ENCODE results near the gene BRICD5. TPM values are rescaled to one million over a fixed set of nuclear protein-coding genes. Genes with fewer than 3 reads are reported as not detected.

The BRICD5 gene
- total and polyA plus RNA-seq, 2 of the 13 experiments (the other 11 are each of a cell fraction or from before 2014, with no cell fraction given) = 1.6 to 5.8 TPM

DNA sequence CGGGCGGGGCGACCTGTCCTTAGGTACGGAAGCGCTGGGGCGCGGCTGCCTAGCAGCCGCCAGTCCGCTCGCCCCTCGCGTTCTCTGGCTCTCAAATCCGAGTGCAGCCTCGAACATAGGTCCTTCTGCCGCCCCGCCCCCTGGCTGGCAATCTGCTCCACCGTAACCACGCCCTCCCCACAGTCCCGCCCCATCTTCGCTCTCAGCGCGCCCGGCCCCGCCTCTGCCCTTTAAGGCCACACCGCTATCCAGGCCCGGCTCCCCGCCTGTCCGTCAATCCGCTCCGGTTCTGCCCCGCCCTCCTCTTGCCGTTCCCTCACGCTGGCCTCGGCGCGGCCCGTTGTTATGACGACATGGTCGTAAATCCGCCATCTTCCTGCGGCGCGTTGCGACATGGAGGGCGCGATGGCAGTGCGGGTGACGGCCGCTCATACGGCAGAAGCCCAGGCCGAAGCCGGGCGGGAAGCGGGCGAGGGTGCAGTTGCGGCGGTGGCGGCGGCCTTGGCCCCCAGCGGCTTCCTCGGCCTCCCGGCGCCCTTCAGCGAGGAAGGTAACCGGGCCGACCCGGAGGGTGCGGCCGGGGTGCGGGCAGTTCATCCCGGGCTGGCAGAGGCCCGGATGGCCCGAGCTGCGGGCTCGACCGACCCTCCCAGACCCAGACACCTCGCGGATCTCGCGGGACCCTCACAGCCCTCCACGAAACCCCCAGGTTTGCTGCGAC is 12.7 kb upstream of the BRICD5 start, which contains the start of gene E4F1 (continued):
- TF ChIP-seq SP1 (IDR thresholded peaks at IDR 0.05) (no peak), SP1 (CRISPR knock-in tag; IDR thresholded peaks at IDR 0.05) (peak; percentile 56; the same call in 1 of the 2 replicates), KMT2A (CRISPR knock-in tag; IDR thresholded peaks at IDR 0.05) (peak; percentile 90), NFE2 (CRISPR knock-in tag; IDR thresholded peaks at IDR 0.05) (no peak), ZNF644 (CRISPR knock-in tag; IDR thresholded peaks at IDR 0.05; ENCODE audit: low read depth) (0 out of 2 replicates have a peak, but pooled peaks have one; percentile 8), BCL3 (CRISPR knock-in tag; IDR thresholded peaks at IDR 0.05) (no peak; the same call in 1 of the 2 replicates), ZNF672 (CRISPR knock-in tag; IDR thresholded peaks at IDR 0.05) (no peak), ZBTB3 (CRISPR knock-in tag; IDR thresholded peaks at IDR 0.05; ENCODE audit: borderline replicate concordance, low read depth) (0 out of 2 replicates have a peak, but pooled peaks have one; percentile 71), ZNF343 (CRISPR knock-in tag; IDR thresholded peaks at IDR 0.05) (0 out of 2 replicates have a peak, but pooled peaks have one; percentile 57), LCORL (IDR thresholded peaks at IDR 0.05) (no peak), LCORL (CRISPR knock-in tag; IDR thresholded peaks at IDR 0.05) (peak; percentile 84), ZNF713 (CRISPR knock-in tag; IDR thresholded peaks at IDR 0.05) (no peak), ZHX1 (CRISPR knock-in tag; IDR thresholded peaks at IDR 0.05; ENCODE audit: low read depth) (peak; percentile 99), ZNF496 (CRISPR knock-in tag; IDR thresholded peaks at IDR 0.05; ENCODE audit: insufficient replicate concordance) (no peak), KLF13 (CRISPR knock-in tag; IDR thresholded peaks at IDR 0.05) (no peak), THAP11 (CRISPR knock-in tag; IDR thresholded peaks at IDR 0.05) (peak; percentile 92), LRRFIP1 (CRISPR knock-in tag; conservative IDR thresholded peaks at IDR 0.05) (no peak), FOXO1 (CRISPR knock-in tag; IDR thresholded peaks at IDR 0.05) (peak; percentile 72), ATRX (CRISPR knock-in tag; IDR thresholded peaks at IDR 0.05; ENCODE audit: borderline replicate concordance) (no peak)
- TF ChIP-seq, protein P1, sequence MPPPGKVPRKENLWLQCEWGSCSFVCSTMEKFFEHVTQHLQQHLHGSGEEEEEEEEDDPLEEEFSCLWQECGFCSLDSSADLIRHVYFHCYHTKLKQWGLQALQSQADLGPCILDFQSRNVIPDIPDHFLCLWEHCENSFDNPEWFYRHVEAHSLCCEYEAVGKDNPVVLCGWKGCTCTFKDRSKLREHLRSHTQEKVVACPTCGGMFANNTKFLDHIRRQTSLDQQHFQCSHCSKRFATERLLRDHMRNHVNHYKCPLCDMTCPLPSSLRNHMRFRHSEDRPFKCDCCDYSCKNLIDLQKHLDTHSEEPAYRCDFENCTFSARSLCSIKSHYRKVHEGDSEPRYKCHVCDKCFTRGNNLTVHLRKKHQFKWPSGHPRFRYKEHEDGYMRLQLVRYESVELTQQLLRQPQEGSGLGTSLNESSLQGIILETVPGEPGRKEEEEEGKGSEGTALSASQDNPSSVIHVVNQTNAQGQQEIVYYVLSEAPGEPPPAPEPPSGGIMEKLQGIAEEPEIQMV (CRISPR knock-in tag; IDR thresholded peaks at IDR 0.05; ENCODE audit: low read depth) = no peak
- TF ChIP-seq, protein P2, sequence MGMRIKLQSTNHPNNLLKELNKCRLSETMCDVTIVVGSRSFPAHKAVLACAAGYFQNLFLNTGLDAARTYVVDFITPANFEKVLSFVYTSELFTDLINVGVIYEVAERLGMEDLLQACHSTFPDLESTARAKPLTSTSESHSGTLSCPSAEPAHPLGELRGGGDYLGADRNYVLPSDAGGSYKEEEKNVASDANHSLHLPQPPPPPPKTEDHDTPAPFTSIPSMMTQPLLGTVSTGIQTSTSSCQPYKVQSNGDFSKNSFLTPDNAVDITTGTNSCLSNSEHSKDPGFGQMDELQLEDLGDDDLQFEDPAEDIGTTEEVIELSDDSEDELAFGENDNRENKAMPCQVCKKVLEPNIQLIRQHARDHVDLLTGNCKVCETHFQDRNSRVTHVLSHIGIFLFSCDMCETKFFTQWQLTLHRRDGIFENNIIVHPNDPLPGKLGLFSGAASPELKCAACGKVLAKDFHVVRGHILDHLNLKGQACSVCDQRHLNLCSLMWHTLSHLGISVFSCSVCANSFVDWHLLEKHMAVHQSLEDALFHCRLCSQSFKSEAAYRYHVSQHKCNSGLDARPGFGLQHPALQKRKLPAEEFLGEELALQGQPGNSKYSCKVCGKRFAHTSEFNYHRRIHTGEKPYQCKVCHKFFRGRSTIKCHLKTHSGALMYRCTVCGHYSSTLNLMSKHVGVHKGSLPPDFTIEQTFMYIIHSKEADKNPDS (CRISPR knock-in tag; IDR thresholded peaks at IDR 0.05) = no peak
